Ovary (tissue), 10 donors: ENCODE data around the gene MDC1. TPM values are rescaled to one million over a fixed set of nuclear protein-coding genes. Genes with fewer than 3 reads are reported as not detected.
"Not testable (repeated sequence)": the region's sequence is repeated elsewhere in the genome, so short reads cannot be mapped to it uniquely, and the experiment has no call there.

Experiments used
- DNase-seq, 5 donors: peaks; one replicate each; pipeline ENCODE4 v3.0.0-alpha.2; 2019 to 2020
- H3K27ac ChIP-seq, 2 donors: fragments of 200-600 bp; one replicate each; pipeline versions ENCODE4 v1.5.1 to v1.8.0; 2019 to 2022
- H3K27me3 ChIP-seq: fragments of 200-600 bp; one replicate; pipeline ENCODE4 v1.8.0; 2022
- H3K36me3 ChIP-seq: fragments of 200-600 bp; sonication (generic); one replicate; pipeline ENCODE4 v1.5.1; 2019
- H3K4me1 ChIP-seq: one replicate; pipeline ENCODE4 v1.8.1; 2013; ENCODE audit warnings: mild to moderate bottlenecking, moderate library complexity; ENCODE audit not compliant: insufficient read depth
- H3K4me3 ChIP-seq: fragments of 200-600 bp; sonication (generic); one replicate; pipeline ENCODE4 v1.5.1; 2017
- H3K9me3 ChIP-seq, 2 donors: fragments of 200-600 bp in 1 of 2; sonication (generic) in 1 of 2; one replicate each; pipeline versions ENCODE4 v1.5.1 to v1.8.1; 2013 to 2019; ENCODE audit warnings: mild to moderate bottlenecking in 1 of 2, moderate library complexity in 1 of 2
- CTCF ChIP-seq, 3 donors: fragments of 450-650 bp in 2 of 3; fragments of 200-600 bp in 1 of 3; IDR thresholded peaks; one replicate each; pipeline versions ENCODE4 v1.5.1 to v1.8.0; 2016 to 2022; ENCODE audit warnings: antibody characterized with exemption in 3 of 3, mild to moderate bottlenecking in 1 of 3
- EP300 ChIP-seq: sonication (generic); formaldehyde crosslinking; IDR thresholded peaks from one replicate; pipeline ENCODE4 v1.6.1; 2017; ENCODE audit warnings: antibody characterized with exemption
- POLR2A ChIP-seq: fragments of 450-650 bp; IDR thresholded peaks from one replicate; pipeline ENCODE4 v1.6.1; 2017; ENCODE audit warnings: antibody characterized with exemption, mild to moderate bottlenecking, moderate library complexity
- WGBS, 3 donors: extraction: QIAGEN DNeasy Blood & Tissue Kit in 1 of 3; methylation state at CpG; one replicate each; pipeline versions ENCODE4 v1.1.5 to v1.1.7; 2013 to 2017; 5-methylcytosine and 5-hydroxymethylcytosine counted together
- intact Hi-C, 4 donors: fragments of 100-400 bp; cut with DNase I; formaldehyde crosslinking; loops; one replicate each; pipeline versions ENCODE4 v1.11.0 to v1.15.1; 2022 to 2023
- long read RNA-seq, 3 donors: library from polyadenylated mRNA in 2 of 3; unstranded in 2 of 3; transcript quantifications; one replicate each; pipeline ENCODE4 v2.0.0 and lab custom pipeline, GENCODE V29; 2021 to 2026
- polyA plus RNA-seq, 2 donors: library from polyadenylated mRNA; stranded (reverse); fragments of 200-250 nt in 1 of 2; fragments of 350-450 nt in 1 of 2; fragmentation: Illumina TruSeq in 1 of 2; extraction: RNeasy Lipid Tissue Mini Kit (QIAGEN cat#74804) in 1 of 2; gene quantifications; one replicate each; pipeline ENCODE4 v1.2.3, GENCODE V29; 2013 to 2014
- total RNA-seq, 7 donors: library from RNA; depleted of rRNA in 2 of 7; stranded (reverse); fragments of >200 nt in 2 of 7; fragmentation: NEBNext Ultra II Directional in 3 of 7; extraction: Animal tissue kit (Norgen Biotek cat#: 25700) in 3 of 7; gene quantifications; one replicate each; pipeline versions ENCODE4 v1.1.0 to v1.2.4, GENCODE V29; 2016 to 2023
- donor health status: DM: no; HTN: no; CAD: no; lungs with moderate emphysema.
- donor health status: DM: no; HTN: no; CAD: no.
- donor health status: Bipolar disorder and iron deficiency.
- donor health status: DM: yes; HTN: yes; CAD: no.
- donor health status: DM: no; HTN: no; CAD: no.
- donor health status: DM: yes; HTN: yes; CAD: no.

MDC1 gene
- total RNA-seq (10 to 100 TPM; 13.1 to 62.5 (median 43.9) TPM), polyA plus RNA-seq (10 to 100 TPM; 20.1 to 39.0 TPM)
- long read RNA-seq, donor 1, partial matches to known transcripts: 18 of 22 reads
- long read RNA-seq, donor 1, other reads (novel, unspliced or antisense): 4 of 22 reads
- long read RNA-seq, donor 2, transcript MDC1-203 (5 exons, 916 nt): major isoform, 5 of 25 reads
- long read RNA-seq, donor 2, partial matches to known transcripts: 17 of 25 reads
- long read RNA-seq, donor 2, other reads (novel, unspliced or antisense): 0 of 25 reads
- long read RNA-seq, donor 3, partial matches to known transcripts: 4 of 7 reads
- long read RNA-seq, donor 3, other reads (novel, unspliced or antisense): 3 of 7 reads

- intact Hi-C loops: no loop called here
- H3K9me3 ChIP-seq: no peaks in the 10 kb centered on the region
- H3K27me3 ChIP-seq: no peaks in the 10 kb centered on the region
- DNase-seq: peak; percentile 99 to 100 (median 99)
- H3K36me3 ChIP-seq: no peaks in the 10 kb centered on the region
- 0 to 1% (median 1%) methylated on average over 45 to 48 of the region's 48 CpGs for WGBS, 3 donors
- H3K4me1 ChIP-seq: peaks cover 2% of the 10 kb centered on the region
- TF ChIP-seq CTCF (IDR thresholded peaks at IDR 0.05) (peak; percentile 18 to 56 (median 49)), EP300 (peak; percentile 78), POLR2A (peak; percentile 57)
- H3K4me3 ChIP-seq: peak within 1 kb of the TSS; percentile 49
- peak within 1 kb of the TSS; percentile 98 for H3K27ac ChIP-seq
These were observed at the start of gene MDC1 for GRCh38 chr6:30717129-30717844. Gene MDC1 (minus strand): TSS chr6:30717281. CDS start chr6:30715175, 2,106 bp downstream.

- Histone ChIP-seq H3K9me3 (no peaks in the 10 kb centered on the region), H3K27me3 (no peaks in the 10 kb centered on the region), H3K36me3 (no peaks in the 10 kb centered on the region), H3K4me3 (no peak overlapping the region), H3K27ac (no peak overlapping the region), H3K4me1 (peaks cover 3% of the 10 kb centered on the region)
- TF ChIP-seq CTCF (IDR thresholded peaks at IDR 0.05) (no peak), EP300 (no peak), POLR2A (no peak)
- intact Hi-C loops: no loop called here
- 81 to 86% (median 83%) methylated on average over 6 of the region's 6 CpGs for WGBS, 3 donors
- DNase-seq: no peak
These were observed 49.5 kb upstream of the MDC1 start for GRCh38 chr6:30766461-30767157.

GRCh38 chr6:30765495-30765894 lies 48.4 kb upstream of the MDC1 start:
- H3K36me3 ChIP-seq, H3K4me3 ChIP-seq, H3K4me1 ChIP-seq, DNase-seq, H3K9me3 ChIP-seq, intact Hi-C loops, H3K27ac ChIP-seq, H3K27me3 ChIP-seq: not testable (repeated sequence)
- 54 to 76% (median 71%) methylated on average over 1 of the region's 1 CpG for WGBS, 3 donors

- H3K4me1 ChIP-seq, DNase-seq, H3K27ac ChIP-seq, H3K27me3 ChIP-seq, intact Hi-C loops, H3K9me3 ChIP-seq, H3K36me3 ChIP-seq, H3K4me3 ChIP-seq: not testable (repeated sequence)
- 68 to 78% (median 76%) methylated on average over 13 of the region's 13 CpGs for WGBS, 3 donors
These were observed 47.5 kb upstream of the MDC1 start for GRCh38 chr6:30764490-30765043.

- no peaks in the 10 kb centered on the region for H3K36me3 ChIP-seq
- TF ChIP-seq EP300 (no peak), POLR2A (no peak), CTCF (IDR thresholded peaks at IDR 0.05) (no peak)
- H3K4me1 ChIP-seq: no peaks in the 10 kb centered on the region
- no peak for DNase-seq
- H3K9me3 ChIP-seq: no peaks in the 10 kb centered on the region
- no peak overlapping the region for H3K4me3 ChIP-seq
- intact Hi-C loops: no loop called here
- 49 to 56% (median 52%) methylated on average over 8 of the region's 8 CpGs for WGBS, 3 donors
- no peaks in the 10 kb centered on the region for H3K27me3 ChIP-seq
- H3K27ac ChIP-seq: no peak overlapping the region
These were observed 46.8 kb upstream of the MDC1 start for GRCh38 chr6:30763618-30764489.
